KBM-7 (cell line): ENCODE data around the gene RSBN1L.

Experiments used
- DNase-seq: peaks from one replicate; pipeline ENCODE4 v3.0.0-alpha.2; 2015
- in situ Hi-C: fragments of 300-500 bp; cut with MboI; formaldehyde crosslinking; loops from 2 replicates; pipeline ENCODE4 v1.14.3; 2020; ENCODE audit warnings: low sequenced_read_pairs, low pct_unique_long_range_greater_than_20kb, mixed read lengths

The RSBN1L gene

DNA sequence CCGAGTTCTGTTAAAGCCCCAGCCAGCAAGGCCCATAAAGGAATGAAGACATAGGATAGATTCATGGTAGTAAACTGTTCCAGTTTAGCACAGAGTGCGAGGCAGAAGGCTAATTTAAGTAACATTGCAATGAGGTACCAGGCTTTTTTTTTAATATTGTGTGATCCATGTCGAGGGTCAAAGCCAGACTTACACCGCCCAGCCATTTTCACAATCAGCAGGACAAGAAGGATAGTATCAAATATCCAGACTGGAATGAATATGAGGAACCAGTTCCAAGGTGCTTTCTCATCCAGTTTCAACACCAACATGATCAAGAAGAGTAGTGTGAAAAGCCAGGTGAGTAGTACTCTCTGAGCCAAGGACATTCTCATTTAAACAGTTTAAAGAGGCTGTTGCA is 97.7 kb downstream of the RSBN1L start:
- DNase-seq: no peak

GRCh38 chr7:77796109-77796508 is 99.8 kb downstream of the RSBN1L start:
- in situ Hi-C loops: no loop called here
- no peak for DNase-seq

More for the DNA sequence above, 97.7 kb downstream of the RSBN1L start:
- in situ Hi-C loops: no loop called here

GRCh38 chr7:77796960-77797359 is 100.7 kb downstream of the RSBN1L start:
- no peak for DNase-seq
- in situ Hi-C loops: no loop called here

DNA sequence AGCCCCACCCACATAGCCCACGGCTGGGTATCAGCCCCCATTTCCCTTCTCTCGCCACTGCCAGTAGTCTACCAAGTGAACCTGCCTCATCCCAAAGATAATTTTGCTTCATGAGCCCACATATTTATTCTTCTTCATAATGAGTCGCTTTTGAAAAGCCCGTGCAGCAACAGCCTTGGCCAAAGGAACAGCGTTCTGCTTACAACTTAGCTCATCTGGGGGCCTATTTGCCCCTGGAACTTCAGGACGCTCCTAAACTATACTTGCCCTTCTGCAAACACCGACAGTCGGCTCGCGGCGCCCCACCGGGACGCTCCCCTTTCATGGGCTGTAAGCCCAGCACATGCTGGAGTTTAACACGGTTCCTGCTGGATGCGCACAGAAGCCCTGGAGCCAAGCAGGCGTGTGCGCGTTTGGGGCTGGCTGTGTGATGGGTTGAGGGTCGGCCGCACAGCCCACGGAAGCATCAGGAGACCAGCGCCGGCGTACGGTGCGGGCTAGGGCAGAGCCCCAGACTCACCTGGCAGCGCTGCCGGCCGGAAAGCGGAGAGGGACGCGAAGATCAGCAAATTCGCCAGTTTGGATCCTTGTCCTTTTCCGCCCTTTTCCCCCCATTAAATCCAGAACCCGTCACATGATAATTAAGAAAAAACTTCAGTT is 101.6 kb downstream of the RSBN1L start:
- in situ Hi-C loops: no loop called here
- no peak for DNase-seq

DNA sequence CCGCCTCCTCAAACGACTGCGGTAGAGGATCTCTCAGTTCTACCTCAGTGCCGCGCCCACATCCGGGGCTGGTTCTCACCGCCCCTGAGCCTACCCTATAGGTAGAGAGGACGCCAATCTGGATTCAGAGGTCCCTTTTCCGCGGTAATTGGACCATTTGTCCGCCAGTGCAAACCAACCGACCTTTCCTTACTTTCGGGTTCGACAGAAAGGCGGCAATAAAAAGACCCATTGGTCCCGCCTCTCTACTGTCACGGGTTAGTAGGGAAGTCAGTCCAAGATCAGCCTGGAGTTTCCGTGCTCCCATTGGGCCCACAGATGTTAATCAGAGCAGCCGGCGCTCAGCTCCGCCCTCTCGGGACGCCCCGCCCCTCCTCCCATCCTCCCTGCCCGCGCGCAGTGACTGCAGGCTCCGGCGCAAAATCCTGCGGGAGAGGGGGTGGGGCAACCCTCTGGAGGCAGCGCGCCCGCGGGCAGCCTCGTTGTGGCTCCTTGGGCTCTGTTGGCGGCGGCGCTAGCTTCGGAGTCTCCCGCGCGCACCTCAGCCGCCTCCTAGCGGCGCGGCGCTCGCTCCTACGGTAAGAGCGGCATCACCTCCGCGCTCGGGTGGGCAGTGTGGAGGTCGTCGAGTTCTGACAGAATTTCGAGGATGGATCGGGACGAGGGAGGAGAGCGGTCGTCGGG is 102.3 kb downstream of the RSBN1L start, which contains the start of the genes PHTF2 and TMEM60:
TSS of gene PHTF2 (plus strand) at position 380 of the 684 bp plus-strand sequence.
TSS of gene TMEM60 (minus strand) at position 41 of the 684 bp plus-strand sequence. CDS start 4,061 bp downstream, outside the sequence.
- in situ Hi-C loops: no loop called here
- DNase-seq: peak; percentile 100

DNA sequence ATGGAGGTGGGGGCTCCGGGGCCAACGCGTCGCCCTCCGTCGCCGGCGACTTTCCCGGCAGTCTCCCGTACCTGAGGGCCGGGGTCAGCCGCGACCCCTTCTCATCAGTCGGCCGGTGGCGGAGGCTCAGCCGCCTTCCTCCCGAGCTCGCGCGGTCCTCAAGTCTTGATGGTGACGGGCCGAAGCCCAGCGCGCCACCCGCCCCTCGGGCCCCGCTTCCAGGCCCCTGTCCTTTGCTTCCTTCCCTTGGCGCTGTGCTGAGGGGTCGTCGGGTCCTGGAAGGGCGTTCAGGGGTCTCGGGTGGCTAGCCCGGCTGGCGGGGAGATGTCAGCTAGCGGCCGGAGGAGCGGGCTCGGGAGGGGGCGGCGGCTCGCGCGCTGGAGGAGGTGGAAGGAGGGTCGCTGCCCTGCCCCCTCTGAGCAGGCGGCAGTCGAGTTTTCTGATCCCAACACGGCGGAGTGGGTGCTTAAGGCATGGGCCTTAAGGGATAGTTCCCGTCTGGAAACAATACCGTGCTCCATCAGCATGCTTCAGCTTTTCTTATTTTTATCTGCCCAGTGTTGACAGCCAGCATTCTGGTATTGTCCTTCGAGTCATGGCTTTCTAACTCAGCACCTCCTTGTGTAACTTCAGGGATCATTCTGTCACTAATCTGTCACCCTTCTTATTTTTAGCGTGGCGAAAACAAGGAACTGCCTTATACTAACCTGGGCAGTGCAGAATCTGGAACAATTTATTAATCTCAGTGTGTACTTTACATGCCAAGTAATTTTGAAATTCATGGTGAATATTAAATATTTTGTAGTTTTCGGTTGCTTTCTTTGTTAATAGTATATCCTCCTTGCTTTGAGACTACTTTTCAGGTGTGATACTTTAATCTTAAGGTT is 103.1 kb downstream of the RSBN1L start:
- in situ Hi-C loops: no loop called here
- peak; percentile 72 for DNase-seq

- in situ Hi-C loops: no loop called here
- peak; percentile 76 for DNase-seq
Measured at GRCh38 chr7:77800158-77800557, 103.9 kb downstream of the RSBN1L start.

- in situ Hi-C loops: no loop called here
- no peak for DNase-seq
Measured at GRCh38 chr7:77800730-77801129, 104.5 kb downstream of the RSBN1L start.

DNA sequence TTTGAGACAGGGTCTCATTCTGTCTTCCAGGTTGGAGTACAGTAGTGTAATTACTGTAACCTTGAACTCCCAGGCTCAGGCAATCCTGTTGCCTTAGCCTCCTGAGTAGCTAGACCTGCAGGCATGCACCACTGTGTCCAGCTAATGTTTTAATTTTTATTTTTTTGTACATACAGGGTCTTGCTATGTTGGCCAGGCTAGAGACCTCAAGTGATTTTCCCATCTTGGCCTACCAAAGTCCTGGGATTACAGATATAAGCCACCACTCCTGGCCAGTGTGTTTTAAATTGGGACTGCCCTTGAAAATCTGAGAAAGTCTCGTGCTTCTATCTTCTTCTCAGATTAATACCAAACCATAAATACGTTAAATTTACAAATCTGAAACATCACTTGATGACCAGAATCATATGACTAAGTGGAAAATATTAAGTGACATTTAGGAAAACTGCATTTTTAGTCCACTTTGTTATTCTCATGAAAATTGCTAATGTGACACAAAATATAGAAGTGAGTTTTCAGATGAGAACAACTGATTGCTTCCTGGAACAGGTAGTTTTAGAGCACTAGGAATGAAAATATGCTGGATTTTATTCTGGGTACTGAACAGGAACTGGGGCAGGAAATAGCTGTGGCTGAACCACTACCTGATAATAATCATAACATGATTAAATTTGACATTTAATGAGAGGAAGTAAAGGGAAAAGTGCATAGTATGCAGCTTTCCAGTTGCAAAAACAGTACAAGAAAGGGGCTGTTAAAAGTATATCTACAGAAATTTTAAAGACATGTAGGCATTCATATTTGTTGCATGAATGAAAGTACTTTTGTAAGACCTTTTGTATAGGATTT is 106.5 kb downstream of the RSBN1L start:
- peak; percentile 63 for DNase-seq
- in situ Hi-C loops: no loop called here

DNA sequence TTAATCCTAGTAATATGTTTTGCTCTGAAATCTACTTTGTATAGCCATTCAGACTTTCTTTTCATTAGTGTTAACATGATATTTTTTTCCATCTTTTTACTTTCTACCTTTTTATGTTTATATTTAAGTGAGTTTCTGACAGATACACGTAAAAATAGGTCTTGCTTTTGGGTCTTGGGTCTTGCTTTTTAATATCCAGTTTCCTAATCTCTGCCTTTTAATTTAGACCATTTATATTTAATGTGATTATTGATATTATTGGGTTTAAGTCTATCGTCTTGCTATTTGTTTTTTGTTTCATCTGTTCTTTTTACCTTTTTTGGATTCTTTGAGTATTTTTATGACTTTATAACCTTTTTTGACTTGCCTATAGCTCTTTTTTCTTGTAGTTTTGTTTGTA is 110.2 kb downstream of the RSBN1L start:
- no peak for DNase-seq
- in situ Hi-C loops: no loop called here

GRCh38 chr7:77808517-77808916 is 112.3 kb downstream of the RSBN1L start:
- no peak for DNase-seq
- in situ Hi-C loops: no loop called here

- in situ Hi-C loops: no loop called here
- no peak for DNase-seq
Measured at GRCh38 chr7:77811516-77812289, 115.4 kb downstream of the RSBN1L start.

GRCh38 chr7:77812290-77812685 is 116.0 kb downstream of the RSBN1L start:
- DNase-seq: no peak
- in situ Hi-C loops: no loop called here

DNA sequence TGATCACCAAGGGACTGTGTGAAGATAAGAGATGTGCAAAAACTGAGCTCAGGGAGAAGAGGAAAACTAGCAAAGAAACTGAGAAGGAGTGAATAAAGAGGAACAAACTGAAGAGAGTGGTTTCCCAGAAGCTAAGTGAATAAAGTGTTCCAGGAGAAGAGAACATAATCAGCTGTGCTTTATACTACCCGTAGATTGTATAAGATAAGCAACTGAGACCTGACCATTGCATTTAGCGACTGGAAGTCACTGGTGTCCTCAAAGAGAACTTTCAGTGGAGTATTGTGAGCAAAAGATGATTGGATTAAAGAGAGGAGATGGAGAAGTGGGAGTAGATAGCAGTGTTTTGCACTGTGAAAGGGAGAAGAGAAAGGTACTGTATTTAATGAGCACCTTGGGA is 116.9 kb downstream of the RSBN1L start:
- in situ Hi-C loops: no loop called here
- peak; percentile 59 for DNase-seq

- no peak for DNase-seq
- in situ Hi-C loops: no loop called here
Measured at GRCh38 chr7:77819021-77819420, 122.8 kb downstream of the RSBN1L start.

- DNase-seq: no peak
Measured at GRCh38 chr7:77820967-77821366, 124.7 kb downstream of the RSBN1L start.

GRCh38 chr7:77822269-77822668 is 126.0 kb downstream of the RSBN1L start:
- in situ Hi-C loops: no loop called here

More at GRCh38 chr7:77820967-77821366, 124.7 kb downstream of the RSBN1L start:
- in situ Hi-C loops: no loop called here

GRCh38 chr7:77823787-77824186 is 127.5 kb downstream of the RSBN1L start:
- no peak for DNase-seq
- in situ Hi-C loops: no loop called here

More at GRCh38 chr7:77822269-77822668, 126.0 kb downstream of the RSBN1L start:
- DNase-seq: no peak
